Coronary artery (tissue), 2 donors: ENCODE data around the gene NEB.

Experiments used
- DNase-seq: peaks from one replicate; pipeline ENCODE4 v3.0.0-alpha.2; 2017; ENCODE audit warnings: low spot score
- H3K27ac ChIP-seq, 2 donors: fragments of 200-600 bp; sonication (generic); one replicate each; pipeline ENCODE4 v1.5.1; 2016 to 2019
- H3K4me3 ChIP-seq: fragments of 200-600 bp; sonication (generic); 2 replicates; pipeline ENCODE4 v1.5.1; 2016; ENCODE audit warnings: mild to moderate bottlenecking, moderate library complexity
- CTCF ChIP-seq: fragments of 200-600 bp; sonication (generic); IDR thresholded peaks from one replicate; pipeline ENCODE4 v1.5.1; 2019; ENCODE audit warnings: antibody characterized with exemption

NEB gene

GRCh38 chr2:151630372-151630771 lies 103.9 kb downstream of the NEB start:
- Histone ChIP-seq H3K4me3 (no peak overlapping the region), H3K27ac (no peak overlapping the region)
- TF ChIP-seq CTCF: no peak
- no peak for DNase-seq

GRCh38 chr2:151627353-151627752 lies 106.9 kb downstream of the NEB start:
- no peak for TF ChIP-seq CTCF
- no peak for DNase-seq
- H3K27ac ChIP-seq: no peak overlapping the region
- H3K4me3 ChIP-seq: no peak overlapping the region

GRCh38 chr2:151624271-151624670 lies 110.0 kb downstream of the NEB start:
- no peak overlapping the region for H3K4me3 ChIP-seq
- no peak for DNase-seq
- TF ChIP-seq CTCF: no peak
- no peak overlapping the region for H3K27ac ChIP-seq

- Histone ChIP-seq H3K27ac (no peak overlapping the region), H3K4me3 (no peak overlapping the region)
- no peak for DNase-seq
- TF ChIP-seq CTCF: no peak
These were observed 110.6 kb downstream of the NEB start for GRCh38 chr2:151623631-151624030.

- no peak for TF ChIP-seq CTCF
- Histone ChIP-seq H3K27ac (no peak overlapping the region), H3K4me3 (no peak overlapping the region)
- DNase-seq: no peak
These were observed 113.5 kb downstream of the NEB start for GRCh38 chr2:151620761-151621160.

GRCh38 chr2:151619337-151619989 lies 114.8 kb downstream of the NEB start:
- DNase-seq: no peak
- Histone ChIP-seq H3K4me3 (no peak overlapping the region), H3K27ac (no peak overlapping the region)
- no peak for TF ChIP-seq CTCF

GRCh38 chr2:151616760-151617339 lies 117.4 kb downstream of the NEB start:
- H3K4me3 ChIP-seq: no peak overlapping the region

More at GRCh38 chr2:151616760-151617339, 117.4 kb downstream of the NEB start:
- DNase-seq: no peak
- TF ChIP-seq CTCF: no peak
- no peak overlapping the region for H3K27ac ChIP-seq
